Left hindlimb (tissue), 1 donor: Measurements from ENCODE around the gene TCEA2.

Source experiments
- DNase-seq: peaks from one replicate; pipeline ENCODE4 v3.0.0-alpha.2; 2018

Gene TCEA2

DNA sequence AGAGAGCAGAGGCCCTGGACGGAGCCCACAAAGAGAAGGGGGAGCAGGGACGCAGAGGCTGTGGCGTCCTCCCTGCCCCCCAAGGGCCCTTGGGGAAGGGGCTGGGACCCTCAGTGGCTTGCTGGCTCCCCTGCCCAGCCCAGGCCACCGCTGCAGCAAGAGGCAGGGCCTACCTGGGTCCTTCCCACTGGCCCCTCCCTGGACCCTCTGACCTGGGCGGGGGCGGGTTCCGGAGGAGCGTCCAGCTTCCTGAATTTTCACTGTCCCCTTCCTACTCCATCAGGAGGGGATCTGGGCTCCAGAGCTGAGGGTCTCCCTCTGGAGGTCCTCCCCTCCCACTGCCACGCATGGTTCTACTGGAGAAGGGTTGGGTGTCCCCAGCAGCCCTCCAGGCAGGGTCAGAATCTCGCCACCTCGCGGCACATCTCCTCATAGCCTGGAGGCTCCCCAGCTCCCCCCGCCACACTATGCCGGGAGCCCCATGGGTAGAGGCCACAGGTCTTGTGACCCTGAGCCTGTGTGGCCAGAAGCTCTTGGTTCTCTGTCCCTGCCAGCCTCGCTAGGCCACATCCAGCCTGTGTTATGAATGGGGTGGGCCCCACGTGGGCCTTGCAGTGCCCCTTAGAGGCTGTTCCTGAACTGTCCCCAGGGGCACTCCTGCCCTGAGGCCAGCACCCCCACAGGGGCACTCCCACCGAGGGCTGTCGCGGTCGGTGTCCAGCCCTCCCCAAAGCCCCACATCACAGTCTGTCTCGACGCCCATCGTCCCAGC is 12.6 kb upstream of the TCEA2 start:
- DNase-seq: peak; percentile 32

DNA sequence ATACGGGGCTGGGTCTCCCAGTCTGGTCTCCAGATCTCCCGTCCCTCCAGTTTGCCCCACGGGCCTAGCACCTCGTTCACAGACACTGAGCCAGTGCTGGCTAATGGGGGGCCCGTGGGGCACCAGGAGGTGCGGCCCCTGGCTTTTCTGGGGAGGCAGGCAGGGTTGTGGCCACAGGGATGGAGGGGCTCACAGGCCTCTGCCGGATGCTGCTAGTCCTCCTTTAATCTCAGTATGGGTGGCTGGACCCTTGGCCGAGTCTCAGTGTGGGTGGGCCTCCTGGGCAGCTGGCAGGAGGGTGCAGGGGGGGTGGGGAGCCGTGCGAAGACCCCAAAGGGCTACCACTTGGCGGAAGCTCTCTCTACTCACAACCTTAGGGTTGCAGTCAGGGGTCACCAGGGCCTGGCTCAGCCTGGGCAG is 12.0 kb upstream of the TCEA2 start:
- DNase-seq: no peak

- peak; percentile 52 for DNase-seq
These were observed 11.3 kb upstream of the TCEA2 start for GRCh38 chr20:64051561-64052325.

DNA sequence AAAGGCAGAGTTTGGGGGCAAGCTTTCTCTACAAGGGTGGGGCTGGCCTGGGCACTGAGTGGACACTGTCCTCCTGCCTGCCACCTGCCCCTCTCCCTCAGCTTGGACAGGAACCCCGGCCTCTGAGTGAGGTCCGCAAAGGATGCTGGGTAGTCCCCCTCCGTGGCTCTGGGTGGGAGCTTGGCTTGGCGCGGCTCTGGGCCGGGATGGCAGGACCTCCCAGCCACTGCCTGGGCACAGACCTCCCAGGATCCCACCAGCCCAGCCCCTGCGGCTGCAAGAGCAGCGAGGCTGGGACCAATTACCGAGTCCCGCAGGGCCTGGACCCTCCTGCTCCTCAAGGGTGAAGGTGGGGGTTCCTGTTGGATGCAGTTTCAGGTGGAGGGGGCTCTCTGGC is 10.7 kb upstream of the TCEA2 start:
- DNase-seq: no peak

- DNase-seq: no peak
These were observed 9.8 kb upstream of the TCEA2 start for GRCh38 chr20:64052987-64053840.

- DNase-seq: peak; percentile 82
These were observed 8.9 kb upstream of the TCEA2 start for GRCh38 chr20:64053841-64054661.

GRCh38 chr20:64055396-64055892 is 7.6 kb upstream of the TCEA2 start:
- no peak for DNase-seq

- no peak for DNase-seq
These were observed 6.9 kb upstream of the TCEA2 start for GRCh38 chr20:64055893-64056638.

- no peak for DNase-seq
These were observed 6.4 kb upstream of the TCEA2 start for GRCh38 chr20:64056639-64056888.

DNA sequence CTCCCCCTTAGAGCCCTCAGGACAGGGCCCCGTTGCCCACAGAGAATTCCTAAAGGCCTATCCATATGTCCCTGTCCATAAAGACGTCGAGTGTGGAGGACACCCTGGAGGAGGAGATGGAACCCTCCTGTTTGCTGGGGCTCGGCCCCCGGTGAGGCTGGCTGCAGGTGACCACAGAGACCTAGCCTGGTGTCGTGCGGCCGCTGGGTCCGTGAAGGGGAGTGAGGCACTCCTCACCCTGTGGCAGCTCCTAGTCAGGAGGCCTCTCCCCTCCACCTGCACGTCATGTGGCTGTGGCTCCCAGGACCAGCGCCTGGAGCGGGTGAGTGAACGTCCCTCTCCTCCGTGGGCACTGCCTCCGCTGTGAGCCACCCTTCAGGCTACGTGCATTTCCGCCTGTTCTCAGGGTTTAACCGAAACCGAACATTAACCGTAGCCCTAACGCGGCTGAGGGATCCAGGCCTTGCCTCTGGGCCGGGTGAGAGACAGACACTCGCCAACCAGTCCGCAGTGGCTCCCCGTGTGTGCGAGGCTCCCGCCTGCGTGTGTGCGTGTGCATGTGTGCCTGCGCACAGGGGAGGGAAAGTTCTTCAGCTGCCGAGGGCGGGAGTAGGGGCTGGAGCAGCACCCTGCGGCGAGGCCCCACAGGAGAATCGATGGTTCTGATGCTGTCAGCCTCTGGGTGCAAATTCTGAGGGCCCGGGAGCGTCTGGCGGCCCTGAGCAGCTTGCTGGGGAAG is 5.9 kb upstream of the TCEA2 start:
- no peak for DNase-seq

- peak; percentile 77 for DNase-seq
These were observed 5.1 kb upstream of the TCEA2 start for GRCh38 chr20:64057628-64058498.

GRCh38 chr20:64058536-64058935 is 4.5 kb upstream of the TCEA2 start:
- DNase-seq: no peak

GRCh38 chr20:64062276-64062595 is 762 bp upstream of the TCEA2 start:
- no peak for DNase-seq

GRCh38 chr20:64063389-64064144 is 569 bp downstream of the TCEA2 start:
- no peak for DNase-seq

DNA sequence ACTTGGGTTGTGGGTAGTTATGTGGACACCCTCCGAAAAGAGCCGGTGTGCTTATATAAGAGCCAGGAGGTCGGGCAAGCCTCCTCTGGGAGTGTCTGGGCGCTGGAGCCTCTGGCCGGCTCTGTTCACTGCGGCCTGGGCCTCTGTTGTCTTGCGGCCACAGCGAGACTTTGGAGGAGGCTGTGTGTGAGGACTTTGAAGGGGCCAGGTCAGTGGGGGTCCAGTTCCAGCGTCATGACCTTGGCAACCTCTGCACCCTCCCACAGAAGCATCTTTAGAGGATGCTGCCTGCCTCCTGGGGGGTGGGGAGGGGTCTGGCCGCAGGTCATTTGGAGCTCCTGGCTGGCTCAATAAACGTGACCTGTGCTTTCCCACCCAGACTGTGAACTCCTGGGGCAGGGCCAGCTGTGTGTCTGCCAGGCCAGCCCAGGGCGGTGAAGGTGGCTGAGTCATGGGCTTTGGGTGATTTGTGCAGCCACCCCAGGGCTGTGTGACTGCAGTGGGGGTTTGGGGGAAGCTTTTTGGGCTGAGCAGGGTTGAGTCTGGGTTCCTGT is 1.2 kb downstream of the TCEA2 start:
- no peak for DNase-seq

GRCh38 chr20:64065062-64065973 is 2.3 kb downstream of the TCEA2 start:
- DNase-seq: no peak

DNA sequence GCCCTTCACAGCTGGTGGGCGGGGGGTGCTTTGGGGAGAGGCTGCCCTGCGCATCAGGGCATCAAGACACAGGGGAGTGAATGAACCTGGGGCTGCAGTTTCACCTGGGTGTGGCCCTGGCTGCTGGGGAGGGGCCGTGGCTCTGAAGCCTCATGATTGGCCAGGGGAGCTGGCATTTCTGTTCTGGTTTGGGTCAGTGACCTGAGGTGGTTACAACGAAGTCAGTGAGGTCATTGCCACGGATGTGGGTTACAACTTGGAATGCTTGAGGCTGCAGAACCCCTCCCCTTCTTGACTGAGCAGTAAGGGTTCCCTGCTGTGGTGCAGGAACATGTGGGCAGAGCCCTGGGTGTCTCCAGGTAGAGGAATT is 3.0 kb downstream of the TCEA2 start:
- no peak for DNase-seq

DNA sequence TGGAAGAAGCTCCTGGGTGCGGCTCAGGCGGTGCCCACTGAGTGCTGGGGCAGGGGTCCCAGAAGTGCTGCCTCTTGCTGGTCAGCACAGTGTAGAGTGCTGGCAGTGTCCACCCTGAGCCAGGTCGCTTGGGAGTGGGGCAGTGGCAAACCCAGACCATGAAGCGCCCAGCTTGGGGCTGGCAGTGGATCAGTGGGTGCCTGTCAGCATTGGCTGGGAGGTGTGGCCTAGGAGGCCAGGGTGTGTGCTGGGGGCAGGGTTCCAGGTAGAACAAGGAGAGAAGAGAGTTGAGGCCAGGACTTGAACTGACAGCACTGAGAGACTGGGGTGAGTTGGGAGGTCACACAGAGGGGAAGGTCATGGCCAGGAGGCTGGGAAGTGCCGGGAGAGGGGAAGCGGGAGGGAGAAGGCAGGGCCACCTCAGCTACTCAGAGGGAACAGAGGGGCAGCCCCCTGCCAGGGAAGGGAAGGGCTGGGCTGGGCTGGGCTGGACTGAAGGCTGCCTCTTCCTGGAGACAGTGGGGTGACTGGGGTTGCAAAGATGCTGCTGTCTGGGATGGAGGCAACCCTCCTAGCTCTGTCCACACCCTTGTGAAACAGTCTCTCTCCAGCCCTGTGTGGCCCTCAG is 4.1 kb downstream of the TCEA2 start:
- no peak for DNase-seq
